K562 (cell line): ENCODE data around the gene ITGBL1. TPM values are rescaled to one million over a fixed set of nuclear protein-coding genes. Genes with fewer than 3 reads are reported as not detected.

Source experiments
- ATAC-seq: fragments of 200-7000 bp; cut with Tn5 transposase; 3 replicates; pipeline ENCODE4 v1.9.1; 2020; ENCODE audit warnings: moderate library complexity
- BruUV-seq: library from RNA; stranded (reverse); fragments of 400-500 nt; replicated peaks from 2 replicates; lab custom pipeline; 2021; lab: Mats Ljungman, UMichigan
- CTCF ChIA-PET: fragments of 300-600 bp; formaldehyde crosslinking; extraction: SDS; loops from one replicate; lab custom pipeline; 2021; ENCODE audit warnings: low intra/inter-chr PET ratio; lab: Yijun Ruan, JAX
- POLR2A ChIA-PET: fragments of 300-600, 350-650 bp; sonication (Branson Sonifier 250); formaldehyde crosslinking; extraction: SDS; loops from one replicate; lab custom pipeline; 2021; ENCODE audit warnings: antibody characterized with exemption, inconsistent platforms; lab: Yijun Ruan, JAX
- DNase-seq, 4 experiments: peaks; one replicate each; pipeline versions ENCODE4 v3.0.0 to v3.0.0-alpha.2; 2011 to 2018; ENCODE audit warnings: low spot score in 3 of 4, mixed read lengths in 3 of 4; ENCODE audit errors: extremely low read depth in 1 of 4
- FAIRE-seq: peaks from 2 replicates; lab custom pipeline; 2011; peaks lifted over from hg19 to GRCh38; lab: Jason Lieb, UNC
- H2AFZ ChIP-seq: 2 replicates; pipeline ENCODE4 v1.6.0; 2011; ENCODE audit warnings: low read depth, low read length, control low read depth, inconsistent platforms
- H3K27ac ChIP-seq: fragments of 200-600 bp; 3 replicates; pipeline ENCODE4 v1.8.0; 2011; ENCODE audit warnings: low read depth, mild to moderate bottlenecking, control low read depth, inconsistent platforms, low read length, moderate library complexity, mixed read lengths; ENCODE audit errors: extremely low read depth
- H3K27me3 ChIP-seq, 2 experiments: fragments of 300-600 bp in 1 of 2; 2 replicates in 1 of 2; 3 replicates in 1 of 2; pipeline versions ENCODE4 v1.6.0 to v1.8.0; 2011; ENCODE audit warnings: inconsistent platforms in 2 of 2, low read length in 2 of 2, mild to moderate bottlenecking in 1 of 2, mixed read lengths in 1 of 2, moderate library complexity in 1 of 2; ENCODE audit not compliant: control insufficient read depth in 2 of 2, insufficient read depth in 2 of 2
- H3K36me3 ChIP-seq: fragments of 300-600 bp; 3 replicates; pipeline ENCODE4 v1.8.0; 2011; ENCODE audit warnings: mild to moderate bottlenecking, low read length, inconsistent platforms; ENCODE audit not compliant: control insufficient read depth, insufficient read depth
- H3K4me1 ChIP-seq, 2 experiments: fragments of 200-600 bp in 1 of 2; replicated peaks in 1 of 2; 2 replicates in 1 of 2; 3 replicates in 1 of 2; pipeline versions ENCODE4 v1.5.1 to v1.8.0; 2011; ENCODE audit warnings: inconsistent platforms in 2 of 2, low read length in 2 of 2, mild to moderate bottlenecking in 1 of 2, mixed read lengths in 1 of 2, moderate library complexity in 1 of 2; ENCODE audit not compliant: control insufficient read depth in 2 of 2, insufficient read depth in 2 of 2
- H3K4me2 ChIP-seq: 2 replicates; pipeline ENCODE4 v1.6.1; 2011; ENCODE audit warnings: low read length, control low read depth, inconsistent platforms, mixed read lengths; ENCODE audit not compliant: insufficient read depth
- H3K4me3 ChIP-seq: fragments of 200-600 bp; sonication (generic), shearing (Covaris generic); 2 replicates; pipeline ENCODE4 v1.5.1; 2016; ENCODE audit warnings: control low read depth, inconsistent platforms
- H3K79me2 ChIP-seq: fragments of 200-600 bp; 3 replicates; pipeline ENCODE4 v1.8.0; 2011; ENCODE audit warnings: low read length, inconsistent platforms; ENCODE audit not compliant: control insufficient read depth, insufficient read depth
- H3K9ac ChIP-seq, 2 experiments: 2 replicates each; pipeline versions ENCODE4 v1.6.0 to v1.6.1; 2011; ENCODE audit warnings: low read depth in 2 of 2, low read length in 2 of 2, control low read depth in 1 of 2, inconsistent platforms in 1 of 2, mild to moderate bottlenecking in 1 of 2, mixed read lengths in 1 of 2; ENCODE audit not compliant: insufficient read depth in 1 of 2
- H3K9me1 ChIP-seq: one replicate; pipeline ENCODE4 v1.6.0; 2011; ENCODE audit warnings: inconsistent platforms, mild to moderate bottlenecking, low read length, moderate library complexity; ENCODE audit not compliant: control insufficient read depth, insufficient read depth
- H3K9me3 ChIP-seq: replicated peaks from 2 replicates; pipeline ENCODE4 v1.5.1; 2011; ENCODE audit warnings: low read depth, low read length, inconsistent platforms; ENCODE audit not compliant: control insufficient read depth, insufficient read depth
- H4K20me1 ChIP-seq: replicated peaks from 2 replicates; pipeline ENCODE4 v1.6.1; 2011; ENCODE audit warnings: low read length, inconsistent platforms, mixed read lengths; ENCODE audit not compliant: control insufficient read depth, insufficient read depth
- DNMT1 ChIP-seq: fragments of 450-650 bp; IDR thresholded peaks from 2 replicates; pipeline ENCODE4 v1.6.1; 2016; ENCODE audit warnings: antibody characterized with exemption, mild to moderate bottlenecking
- ELF1 ChIP-seq: fragments of 200-800 bp; sonication (Bioruptor generic); IDR thresholded peaks from 2 replicates; pipeline ENCODE4 v1.6.1; 2016; ENCODE audit warnings: missing genetic modification characterization, missing compliant biosample characterization
- ETV6 ChIP-seq, 3 experiments: fragments of 150-350 bp in 1 of 3; sonication (generic) in 1 of 3; formaldehyde crosslinking in 1 of 3; IDR thresholded peaks; 2 replicates each; pipeline versions ENCODE4 v1.6.1 to v1.8.0; 2014 to 2022; ENCODE audit warnings: borderline replicate concordance in 2 of 3, low read depth in 2 of 3, antibody characterized with exemption in 1 of 3, low read length in 1 of 3, mild to moderate bottlenecking in 1 of 3, missing genetic modification reagents in 1 of 3
- FOXA3 ChIP-seq, 2 experiments: fragments of 450-650 bp in 1 of 2; sonication (generic) in 1 of 2; formaldehyde crosslinking; IDR thresholded peaks in 1 of 2; conservative IDR thresholded peaks in 1 of 2; 2 replicates each; pipeline versions ENCODE4 v1.4.0 to v1.8.0; 2020 to 2022; ENCODE audit warnings: mild to moderate bottlenecking in 2 of 2, missing genetic modification reagents in 1 of 2
- GABPB2 ChIP-seq: fragments of 250-450 bp; sonication (Bioruptor Pico); conservative IDR thresholded peaks from 2 replicates; pipeline ENCODE4 v1.5.1; 2021; ENCODE audit warnings: mild to moderate bottlenecking
- HDAC1 ChIP-seq, 2 experiments: fragments of 450-650 bp; IDR thresholded peaks; 2 replicates each; pipeline ENCODE4 v1.6.1; 2016 to 2017; ENCODE audit warnings: inconsistent platforms in 1 of 2, mild to moderate bottlenecking in 1 of 2, moderate library complexity in 1 of 2
- HLTF ChIP-seq: fragments of 450-650 bp; IDR thresholded peaks from 2 replicates; pipeline ENCODE4 v1.6.1; 2016
- HNRNPK ChIP-seq: fragments of 200-400 bp; formaldehyde crosslinking; IDR thresholded peaks from one replicate; pipeline ENCODE4 v1.6.1; 2018; ENCODE audit warnings: mild to moderate bottlenecking, low read depth, low read length; ENCODE audit not compliant: poor library complexity, severe bottlenecking
- HNRNPL ChIP-seq: fragments of 200-400 bp; formaldehyde crosslinking; IDR thresholded peaks from 2 replicates; pipeline ENCODE4 v1.6.1; 2017; ENCODE audit warnings: low read depth, mild to moderate bottlenecking, low read length
- NR1H2 ChIP-seq: sonication (generic); formaldehyde crosslinking; IDR thresholded peaks from 2 replicates; pipeline ENCODE4 v1.4.0; 2020; ENCODE audit warnings: mild to moderate bottlenecking, missing genetic modification reagents
- RBM22 ChIP-seq: fragments of 200-400 bp; formaldehyde crosslinking; IDR thresholded peaks from 2 replicates; pipeline ENCODE4 v1.6.1; 2018; ENCODE audit warnings: low read length, low read depth; ENCODE audit not compliant: poor library complexity, severe bottlenecking
- SLC30A9 ChIP-seq: fragments of 250-450 bp; sonication (Bioruptor Pico); IDR thresholded peaks from 2 replicates; pipeline ENCODE4 v1.8.0; 2022; ENCODE audit warnings: mild to moderate bottlenecking, moderate library complexity
- SNRNP70 ChIP-seq: fragments of 200-400 bp; formaldehyde crosslinking; optimal IDR thresholded peaks from 2 replicates; pipeline ENCODE3; 2017; ENCODE audit warnings: low read depth, low read length
- STAG1 ChIP-seq: sonication (generic); formaldehyde crosslinking; IDR thresholded peaks from 2 replicates; pipeline ENCODE4 v1.5.0; 2020; ENCODE audit warnings: missing genetic modification reagents, borderline replicate concordance
- YY1 ChIP-seq, 3 experiments: IDR thresholded peaks; 2 replicates each; pipeline ENCODE4 v1.6.1; 2011; ENCODE audit warnings: low read length in 2 of 3, mild to moderate bottlenecking in 2 of 3, moderate library complexity in 2 of 3, borderline replicate concordance in 1 of 3, control low read depth in 1 of 3, low read depth in 1 of 3; ENCODE audit not compliant: insufficient read depth in 3 of 3, insufficient replicate concordance in 2 of 3, control insufficient read depth in 1 of 3, insufficient read length in 1 of 3; ENCODE audit errors: extremely low read depth in 1 of 3
- ZNF584 ChIP-seq: fragments of 200-800 bp; sonication (Bioruptor generic); IDR thresholded peaks from 2 replicates; pipeline ENCODE4 v1.6.1; 2016; ENCODE audit warnings: low read depth, mild to moderate bottlenecking, missing genetic modification characterization, missing compliant biosample characterization
- WGBS: fragments of 100-300 bp; shearing (Covaris generic); methylation state at CpG from one replicate; pipeline ENCODE4 v1.1.6; 2016; ENCODE audit warnings: low coverage, mixed read lengths; ENCODE audit not compliant: insufficient coverage; ENCODE audit errors: missing lambda C conversion rate; 5-methylcytosine and 5-hydroxymethylcytosine counted together
- in situ Hi-C: fragments of 300-500 bp; cut with MboI; formaldehyde crosslinking; loops from 4 replicates; pipeline ENCODE4 v1.15.0; 2018; ENCODE audit warnings: inconsistent platforms, mixed read lengths
- intact Hi-C: fragments of 100-400 bp; cut with micrococcal nuclease; formaldehyde crosslinking; loops from 2 replicates; pipeline ENCODE4 v1.14.2; 2022
- polyA plus RNA-seq, 8 experiments: library from polyadenylated mRNA; depleted of rRNA in 4 of 8; stranded (reverse) in 5 of 8; unstranded in 3 of 8; fragments of >200 nt; fragmentation: Nextera tagmentation in 2 of 8; fragmentation: Illumina TruSeq in 1 of 8; extraction: Ambion mirVana in 2 of 8; extraction: Trizol in 1 of 8; gene quantifications; 2 replicates each; pipeline versions ENCODE4 v1.2.1 to v1.2.3, GENCODE V29; 2011 to 2014; ENCODE audit warnings: inconsistent platforms in 1 of 8, missing spikeins in 1 of 8
- total RNA-seq, 7 experiments: library from RNA; depleted of rRNA in 6 of 7; stranded (reverse); fragments of >200 nt in 6 of 7; fragmentation: Illumina TruSeq in 2 of 7; extraction: Trizol in 2 of 7; gene quantifications; 2 replicates each; pipeline versions ENCODE4 v1.2.1 to v1.2.3, GENCODE V29; 2011 to 2021; ENCODE audit warnings: low replicate concordance in 1 of 7
- TF ChIP-seq, protein P1 (sequence below): fragments of 250-450 bp; sonication (Bioruptor Pico); IDR thresholded peaks from 2 replicates; pipeline ENCODE4 v1.5.0; 2020; ENCODE audit warnings: mild to moderate bottlenecking
- TF ChIP-seq, protein P2 (sequence below): fragments of 250-450 bp; sonication (Bioruptor Pico); IDR thresholded peaks from 2 replicates; pipeline ENCODE4 v1.9.0; 2021; ENCODE audit warnings: mild to moderate bottlenecking, inconsistent platforms

Gene ITGBL1
- total and polyA plus RNA-seq, 9 of the 15 experiments (the other 6 are each of a cell fraction or from before 2014, with no cell fraction given) = 0.04 to 0.73 (median 0.32) TPM; not detected in 1

- in situ Hi-C loops (no loop called here), intact Hi-C loops (no loop called here)
- no peaks in the 10 kb centered on the region for H3K4me1 ChIP-seq
- H3K27me3 ChIP-seq = no peaks in the 10 kb centered on the region
- no peak overlapping the region for H3K4me2 ChIP-seq
- no peak overlapping the region for H3K27ac ChIP-seq
- DNase-seq = no peak
- H4K20me1 ChIP-seq = no peaks in the 10 kb centered on the region
- POLR2A ChIA-PET = no interaction called here
- CTCF ChIA-PET = no interaction called here
- H3K4me3 ChIP-seq = no peak overlapping the region
- no peaks in the 10 kb centered on the region for H3K36me3 ChIP-seq
- 4% methylated on average over 12 of the region's 43 CpGs for WGBS
- H3K79me2 ChIP-seq = no peaks in the 10 kb centered on the region
- no peaks in the 10 kb centered on the region for H3K9me3 ChIP-seq
- FAIRE-seq = no peak
- no peak overlapping the region for H2AFZ ChIP-seq
- BruUV-seq = no TSS peak
- H3K9me1 ChIP-seq = no peaks in the 10 kb centered on the region
- ATAC-seq = no peak
- H3K9ac ChIP-seq = no peak overlapping the region
- TF ChIP-seq SLC30A9 = no peak
- TF ChIP-seq, protein P1, sequence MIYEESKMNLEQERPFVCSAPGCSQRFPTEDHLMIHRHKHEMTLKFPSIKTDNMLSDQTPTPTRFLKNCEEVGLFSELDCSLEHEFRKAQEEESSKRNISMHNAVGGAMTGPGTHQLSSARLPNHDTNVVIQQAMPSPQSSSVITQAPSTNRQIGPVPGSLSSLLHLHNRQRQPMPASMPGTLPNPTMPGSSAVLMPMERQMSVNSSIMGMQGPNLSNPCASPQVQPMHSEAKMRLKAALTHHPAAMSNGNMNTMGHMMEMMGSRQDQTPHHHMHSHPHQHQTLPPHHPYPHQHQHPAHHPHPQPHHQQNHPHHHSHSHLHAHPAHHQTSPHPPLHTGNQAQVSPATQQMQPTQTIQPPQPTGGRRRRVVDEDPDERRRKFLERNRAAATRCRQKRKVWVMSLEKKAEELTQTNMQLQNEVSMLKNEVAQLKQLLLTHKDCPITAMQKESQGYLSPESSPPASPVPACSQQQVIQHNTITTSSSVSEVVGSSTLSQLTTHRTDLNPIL (CRISPR knock-in tag) = no peak
- no peak for TF ChIP-seq FOXA3 (CRISPR knock-in tag; conservative IDR thresholded peaks at IDR 0.05 in 1 of 2, IDR thresholded peaks at IDR 0.05 in 1 of 2)
- no peak for TF ChIP-seq GABPB2
- no peak for TF ChIP-seq ELF1
- no peak for TF ChIP-seq HLTF
- TF ChIP-seq DNMT1 = no peak
- TF ChIP-seq RBM22 = no peak
- no peak for TF ChIP-seq ZNF584
- no peak for TF ChIP-seq STAG1
- TF ChIP-seq ETV6 (IDR thresholded peaks at IDR 0.05; ENCODE audit: borderline replicate concordance in 1 of 2, low read depth in 2 of 2, low read length in 1 of 2) = no peak
- no peak for TF ChIP-seq ETV6 (CRISPR knock-in tag; IDR thresholded peaks at IDR 0.05; ENCODE audit: borderline replicate concordance)
- TF ChIP-seq YY1 (IDR thresholded peaks at IDR 0.05; ENCODE audit: borderline replicate concordance in 1 of 3, control insufficient read depth in 1 of 3, extremely low read depth in 1 of 3, insufficient read depth in 3 of 3, insufficient read length in 1 of 3, insufficient replicate concordance in 2 of 3, low read depth in 1 of 3, low read length in 2 of 3) = no peak
- no peak for TF ChIP-seq NR1H2
- TF ChIP-seq, protein P2, sequence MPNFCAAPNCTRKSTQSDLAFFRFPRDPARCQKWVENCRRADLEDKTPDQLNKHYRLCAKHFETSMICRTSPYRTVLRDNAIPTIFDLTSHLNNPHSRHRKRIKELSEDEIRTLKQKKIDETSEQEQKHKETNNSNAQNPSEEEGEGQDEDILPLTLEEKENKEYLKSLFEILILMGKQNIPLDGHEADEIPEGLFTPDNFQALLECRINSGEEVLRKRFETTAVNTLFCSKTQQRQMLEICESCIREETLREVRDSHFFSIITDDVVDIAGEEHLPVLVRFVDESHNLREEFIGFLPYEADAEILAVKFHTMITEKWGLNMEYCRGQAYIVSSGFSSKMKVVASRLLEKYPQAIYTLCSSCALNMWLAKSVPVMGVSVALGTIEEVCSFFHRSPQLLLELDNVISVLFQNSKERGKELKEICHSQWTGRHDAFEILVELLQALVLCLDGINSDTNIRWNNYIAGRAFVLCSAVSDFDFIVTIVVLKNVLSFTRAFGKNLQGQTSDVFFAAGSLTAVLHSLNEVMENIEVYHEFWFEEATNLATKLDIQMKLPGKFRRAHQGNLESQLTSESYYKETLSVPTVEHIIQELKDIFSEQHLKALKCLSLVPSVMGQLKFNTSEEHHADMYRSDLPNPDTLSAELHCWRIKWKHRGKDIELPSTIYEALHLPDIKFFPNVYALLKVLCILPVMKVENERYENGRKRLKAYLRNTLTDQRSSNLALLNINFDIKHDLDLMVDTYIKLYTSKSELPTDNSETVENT = no peak
- TF ChIP-seq SNRNP70 = no peak
- TF ChIP-seq HDAC1 (IDR thresholded peaks at IDR 0.05) = no peak
- TF ChIP-seq HNRNPK = no peak
- TF ChIP-seq HNRNPL = no peak
Observed at GRCh38 chr13:101415358-101416174, 36.9 kb upstream of the ITGBL1 start.
